GM08714 (cell line): ENCODE results near the gene TMEM200B.
A peak's percentile ranks its signal among the peaks of the same experiment; 100 is the strongest.
"Not testable (repeated sequence)": the region's sequence is repeated elsewhere in the genome, so short reads cannot be mapped to it uniquely, and the experiment has no call there.

ENCODE experiments used
- H3K4me3 ChIP-seq: fragments of 200-500 bp; sonication (Bioruptor generic); 2 replicates; pipeline ENCODE4 v1.5.1; 2014; ENCODE audit warnings: mild to moderate bottlenecking, low read length, inconsistent platforms
- ZNF274 ChIP-seq: IDR thresholded peaks from 2 replicates; pipeline ENCODE4 v1.6.1; 2012; ENCODE audit warnings: mild to moderate bottlenecking, low read depth, low read length

The TMEM200B gene

GRCh38 chr1:29123887-29124365 is at the start of gene TMEM200B:
TMEM200B (minus strand) TSS chr1:29123903; CDS start chr1:29121828, 2,075 bp downstream.
- no peak for TF ChIP-seq ZNF274
- H3K4me3 ChIP-seq = peak within 1 kb of the TSS; percentile 20; the same call in 1 of the 2 replicates

- no peak overlapping the region for H3K4me3 ChIP-seq
- no peak for TF ChIP-seq ZNF274
These were observed 48.8 kb upstream of the TMEM200B start for GRCh38 chr1:29172415-29172939.

- no peak for TF ChIP-seq ZNF274
- H3K4me3 ChIP-seq = no peak overlapping the region
These were observed 47.8 kb upstream of the TMEM200B start for GRCh38 chr1:29171521-29171920.

GRCh38 chr1:29171089-29171488 is 47.4 kb upstream of the TMEM200B start:
- TF ChIP-seq ZNF274 = no peak
- H3K4me3 ChIP-seq = no peak overlapping the region

GRCh38 chr1:29169976-29170375 is 46.3 kb upstream of the TMEM200B start:
- no peak for TF ChIP-seq ZNF274

GRCh38 chr1:29167904-29168303 is 44.2 kb upstream of the TMEM200B start:
- no peak overlapping the region for H3K4me3 ChIP-seq
- no peak for TF ChIP-seq ZNF274

More at GRCh38 chr1:29169976-29170375, 46.3 kb upstream of the TMEM200B start:
- no peak overlapping the region for H3K4me3 ChIP-seq

- H3K4me3 ChIP-seq = no peak overlapping the region
- no peak for TF ChIP-seq ZNF274
These were observed 42.7 kb upstream of the TMEM200B start for GRCh38 chr1:29166291-29166878.

DNA sequence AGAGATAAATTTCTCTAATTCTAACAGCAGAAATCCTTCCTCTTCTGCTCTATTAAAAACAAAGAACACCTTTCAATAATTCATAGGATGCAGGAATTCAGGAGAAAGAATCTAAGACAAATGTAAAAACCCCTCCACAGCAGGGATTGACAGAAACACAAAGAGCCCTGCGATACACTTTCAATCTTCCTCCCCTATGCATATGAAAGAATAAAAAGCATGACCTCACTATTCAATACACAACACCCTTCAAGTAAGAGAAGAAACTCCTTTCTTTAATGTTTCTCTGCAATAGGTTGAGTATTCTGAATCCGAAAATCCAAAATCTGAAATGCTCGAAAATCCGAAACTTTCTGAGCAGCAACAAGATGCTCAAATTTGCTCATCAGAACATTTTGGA is 40.9 kb upstream of the TMEM200B start:
- TF ChIP-seq ZNF274 = no peak
- no peak overlapping the region for H3K4me3 ChIP-seq

- no peak overlapping the region for H3K4me3 ChIP-seq
- TF ChIP-seq ZNF274 = no peak
These were observed 38.9 kb upstream of the TMEM200B start for GRCh38 chr1:29162476-29163138.

DNA sequence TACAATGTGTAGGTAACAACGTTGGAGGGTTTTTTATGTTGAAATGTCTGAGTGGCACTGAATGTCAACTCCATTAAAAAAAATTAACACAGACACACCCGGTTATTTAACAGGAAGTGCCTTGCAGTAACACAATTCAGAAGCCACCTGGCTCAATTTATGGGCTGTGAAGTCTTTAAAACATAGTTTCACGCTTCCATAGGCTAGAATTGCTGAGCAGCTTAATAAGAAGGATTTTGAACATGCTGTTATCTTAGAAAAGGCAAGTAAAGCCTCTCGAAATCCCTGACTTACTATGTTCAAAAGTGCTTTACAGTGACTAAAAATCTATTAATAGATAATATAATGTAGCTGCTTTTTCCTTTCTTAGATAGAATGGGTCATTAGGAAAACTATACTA is 38.3 kb upstream of the TMEM200B start:
- H3K4me3 ChIP-seq = no peak overlapping the region
- no peak for TF ChIP-seq ZNF274

DNA sequence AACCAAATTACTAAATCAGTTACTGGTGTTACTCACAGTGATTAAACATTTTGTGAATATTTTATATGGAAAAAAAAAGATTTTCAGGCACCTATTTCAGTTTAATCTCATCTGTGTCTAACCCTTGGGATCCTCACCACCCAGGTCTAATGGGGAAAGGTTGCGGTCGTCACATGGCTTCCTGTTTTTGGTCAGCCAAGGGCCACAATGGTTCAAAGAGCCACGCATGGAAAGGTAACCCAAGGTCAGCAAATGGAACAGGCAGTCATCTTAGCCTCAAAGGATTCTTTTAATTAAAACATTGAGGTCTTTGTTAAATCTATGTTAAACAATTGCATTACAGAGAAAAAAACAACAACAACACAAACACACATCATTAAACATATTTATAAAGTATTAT is 36.1 kb upstream of the TMEM200B start:
- TF ChIP-seq ZNF274 = no peak
- no peak overlapping the region for H3K4me3 ChIP-seq

GRCh38 chr1:29157269-29157601 is 33.5 kb upstream of the TMEM200B start:
- no peak overlapping the region for H3K4me3 ChIP-seq
- TF ChIP-seq ZNF274 = no peak

DNA sequence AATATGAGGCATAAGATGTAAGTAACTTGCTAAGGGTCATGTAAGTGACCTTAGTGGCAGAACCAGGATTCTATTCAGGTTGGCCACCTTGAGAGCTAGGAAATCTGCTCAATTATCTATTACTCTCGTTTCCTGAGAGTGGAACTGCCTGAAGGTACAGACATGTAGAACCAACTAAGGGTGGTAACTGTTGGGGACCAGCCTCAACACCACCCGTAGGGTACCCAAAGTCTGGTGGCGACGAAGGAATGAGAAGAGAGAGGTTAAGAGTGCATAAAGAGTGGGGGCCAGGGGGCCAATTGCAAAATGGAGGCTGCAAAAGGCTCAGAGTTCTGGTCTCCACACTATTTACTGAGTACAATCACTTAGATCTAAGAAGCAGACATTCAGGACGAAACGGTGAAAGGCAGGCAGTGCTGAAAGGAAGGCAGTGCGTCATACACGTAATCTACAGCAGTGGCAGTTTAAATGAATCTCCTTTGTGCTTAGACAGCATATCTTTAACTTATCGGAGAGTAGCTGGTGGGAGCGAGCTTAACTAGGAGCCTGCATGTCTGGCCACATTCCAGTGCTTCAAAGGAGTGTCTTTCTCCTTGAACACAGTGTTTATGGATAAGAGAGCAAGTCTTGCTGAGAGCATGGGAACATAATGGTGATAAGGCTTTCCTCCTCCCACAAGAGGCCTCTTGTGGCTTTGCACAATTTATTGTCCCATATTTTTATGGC is 33.0 kb upstream of the TMEM200B start:
- TF ChIP-seq ZNF274 = no peak
- H3K4me3 ChIP-seq = no peak overlapping the region

GRCh38 chr1:29152046-29152805 is 28.5 kb upstream of the TMEM200B start:
- TF ChIP-seq ZNF274 = no peak
- no peak overlapping the region for H3K4me3 ChIP-seq

DNA sequence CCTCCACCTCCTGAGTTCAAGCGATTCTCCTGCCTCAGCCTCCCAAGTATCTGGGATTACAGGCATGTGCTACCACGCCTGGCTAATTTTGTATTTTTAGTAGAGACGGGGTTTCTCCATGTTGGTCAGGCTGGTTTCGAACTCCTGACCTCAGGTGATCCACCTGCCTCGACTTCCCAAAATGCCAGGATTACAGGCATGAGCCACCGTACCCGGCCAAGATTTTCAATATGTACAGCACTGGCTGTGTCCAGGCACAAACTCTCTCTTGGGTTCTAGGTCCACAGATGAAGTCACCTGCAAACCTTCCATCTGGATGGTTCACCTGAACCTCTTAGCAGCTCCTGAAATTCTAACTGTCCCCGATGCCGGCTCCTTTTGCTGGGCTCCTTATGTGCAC is 26.6 kb upstream of the TMEM200B start:
- not testable (repeated sequence) for H3K4me3 ChIP-seq
